GM21737 (cell line): ENCODE data around the gene MYOG.

Experiments used
- ATAC-seq: cut with Tn5 transposase; IDR thresholded peaks from one replicate; pipeline ENCODE4 v1.9.1; 2021; ENCODE audit warnings: mild to moderate bottlenecking, moderate library complexity; ENCODE audit not compliant: unreplicated experiment

MYOG gene

GRCh38 chr1:203117611-203118575 lies 32.1 kb upstream of the MYOG start:
- ATAC-seq, result no peak

GRCh38 chr1:203116091-203116820 lies 30.4 kb upstream of the MYOG start:
- no peak for ATAC-seq

- no peak for ATAC-seq
These were observed 28.4 kb upstream of the MYOG start for GRCh38 chr1:203114202-203114601.

- no peak for ATAC-seq
These were observed 27.5 kb upstream of the MYOG start for GRCh38 chr1:203113308-203113707.

GRCh38 chr1:203112475-203112874 lies 26.7 kb upstream of the MYOG start:
- no peak for ATAC-seq

GRCh38 chr1:203104789-203105390 lies 19.1 kb upstream of the MYOG start:
- no peak for ATAC-seq

GRCh38 chr1:203103829-203104495 lies 18.1 kb upstream of the MYOG start:
- ATAC-seq, result no peak

GRCh38 chr1:203103216-203103615 lies 17.4 kb upstream of the MYOG start:
- ATAC-seq, result no peak

- ATAC-seq, result no peak
These were observed 16.2 kb upstream of the MYOG start for GRCh38 chr1:203101813-203102634.

- no peak for ATAC-seq
These were observed 14.7 kb upstream of the MYOG start for GRCh38 chr1:203100516-203100869.

- no peak for ATAC-seq
These were observed 14.1 kb upstream of the MYOG start for GRCh38 chr1:203099805-203100515.

GRCh38 chr1:203098914-203099520 lies 13.2 kb upstream of the MYOG start:
- no peak for ATAC-seq

GRCh38 chr1:203098445-203098844 lies 12.6 kb upstream of the MYOG start:
- ATAC-seq, result no peak

GRCh38 chr1:203097001-203097400 lies 11.2 kb upstream of the MYOG start:
- no peak for ATAC-seq

- ATAC-seq, result no peak
These were observed 10.8 kb upstream of the MYOG start for GRCh38 chr1:203096566-203096965.

GRCh38 chr1:203095061-203095690 lies 9.4 kb upstream of the MYOG start:
- ATAC-seq, result no peak

- no peak for ATAC-seq
These were observed 8.1 kb upstream of the MYOG start for GRCh38 chr1:203093754-203094410.

GRCh38 chr1:203091761-203092330 lies 6.0 kb upstream of the MYOG start:
- ATAC-seq, result no peak
